Measurements from ENCODE around the gene LUZP2. TPM values are rescaled to one million over a fixed set of nuclear protein-coding genes. Genes with fewer than 3 reads are reported as not detected.

The LUZP2 gene
- total RNA-seq, 1 donor from 2014 or later: 0.18 TPM

GRCh38 chr11:24760681-24761080 is 263.8 kb downstream of the LUZP2 start:
- ATAC-seq: no peak
- DNase-seq (ENCODE audit: low spot score): no peak
- intact Hi-C loops (cut with DNase I): no loop called here

GRCh38 chr11:24762076-24762475 is 265.2 kb downstream of the LUZP2 start:
- intact Hi-C loops (cut with DNase I): no loop called here
- DNase-seq (ENCODE audit: low spot score): no peak
- no peak for ATAC-seq

DNA sequence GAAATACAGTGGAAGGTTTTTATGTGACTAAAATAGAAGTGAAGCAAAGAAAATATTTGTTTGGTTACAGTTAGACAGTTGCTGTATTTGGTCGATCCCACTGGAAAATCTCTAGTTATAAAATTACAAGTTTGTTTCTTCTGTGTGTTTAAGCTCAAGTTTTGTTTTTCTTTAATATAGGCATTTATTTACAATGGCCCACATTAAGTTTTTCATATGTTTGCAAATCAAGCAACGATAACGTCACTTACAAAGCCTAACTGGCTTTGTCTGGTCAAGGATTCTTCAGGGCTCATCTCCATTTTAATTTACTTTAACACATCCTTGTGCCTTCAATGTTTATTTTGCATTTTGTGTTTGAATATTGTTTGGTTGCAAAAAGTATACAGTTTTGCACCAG is 270.6 kb downstream of the LUZP2 start:
- ATAC-seq (no peak), DNase-seq (ENCODE audit: low spot score) (no peak)
- intact Hi-C loops (cut with DNase I): no loop called here

DNA sequence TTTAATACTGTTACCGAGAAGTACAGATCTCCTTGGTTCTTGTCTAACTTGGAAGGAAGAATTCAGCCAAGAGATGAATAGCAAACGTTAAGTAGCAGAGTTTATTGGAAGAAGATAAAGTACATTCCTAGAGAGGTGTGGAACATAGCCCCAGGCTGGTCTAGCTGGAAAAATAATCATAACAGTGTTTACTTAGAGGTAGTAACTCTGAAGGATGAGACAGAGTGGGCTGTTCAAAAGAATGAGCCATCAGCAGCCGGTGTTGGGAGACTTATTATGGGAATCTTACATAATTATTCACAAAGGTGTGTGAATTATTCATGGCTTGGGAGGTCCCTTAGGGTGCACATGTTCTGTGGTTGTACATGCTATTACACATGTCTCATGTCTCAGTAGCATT is 276.5 kb downstream of the LUZP2 start:
- no peak for DNase-seq (ENCODE audit: low spot score)
- no peak for ATAC-seq
- intact Hi-C loops (cut with DNase I): no loop called here

DNA sequence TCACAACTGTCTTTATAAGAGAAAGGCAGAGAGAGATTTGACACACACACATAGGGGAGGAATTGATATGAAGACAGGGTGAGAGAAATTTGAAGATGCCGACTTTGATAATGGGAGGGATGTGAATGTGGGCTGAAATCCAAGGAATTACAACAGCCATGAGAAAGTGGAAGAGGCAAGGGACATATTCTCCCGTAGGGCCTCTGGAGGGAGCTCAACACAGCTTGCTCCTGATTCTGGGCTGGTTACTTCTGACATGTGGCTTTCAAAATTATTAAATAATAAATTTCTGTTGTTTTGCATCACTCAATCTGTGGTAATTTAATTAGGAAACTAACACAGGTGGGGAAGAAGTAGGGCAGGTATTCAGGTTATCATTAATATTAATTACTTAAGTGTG is 282.9 kb downstream of the LUZP2 start:
- DNase-seq (ENCODE audit: low spot score) (no peak), ATAC-seq (no peak)
- intact Hi-C loops (cut with DNase I): no loop called here

- DNase-seq (ENCODE audit: low spot score): no peak
Measured at GRCh38 chr11:24781288-24781687, 284.4 kb downstream of the LUZP2 start.

GRCh38 chr11:24793479-24793878 is 296.6 kb downstream of the LUZP2 start:
- no peak for DNase-seq (ENCODE audit: low spot score)
- intact Hi-C loops (cut with DNase I): no loop called here
- ATAC-seq: peak; percentile 24

More at GRCh38 chr11:24781288-24781687, 284.4 kb downstream of the LUZP2 start:
- intact Hi-C loops (cut with DNase I): no loop called here
- no peak for ATAC-seq

GRCh38 chr11:24794064-24794463 is 297.2 kb downstream of the LUZP2 start:
- no peak for ATAC-seq
- DNase-seq (ENCODE audit: low spot score): no peak
- intact Hi-C loops (cut with DNase I): no loop called here

- ATAC-seq (no peak), DNase-seq (ENCODE audit: low spot score) (no peak)
- intact Hi-C loops (cut with DNase I): no loop called here
Measured at GRCh38 chr11:24805671-24806070, 308.8 kb downstream of the LUZP2 start.

DNA sequence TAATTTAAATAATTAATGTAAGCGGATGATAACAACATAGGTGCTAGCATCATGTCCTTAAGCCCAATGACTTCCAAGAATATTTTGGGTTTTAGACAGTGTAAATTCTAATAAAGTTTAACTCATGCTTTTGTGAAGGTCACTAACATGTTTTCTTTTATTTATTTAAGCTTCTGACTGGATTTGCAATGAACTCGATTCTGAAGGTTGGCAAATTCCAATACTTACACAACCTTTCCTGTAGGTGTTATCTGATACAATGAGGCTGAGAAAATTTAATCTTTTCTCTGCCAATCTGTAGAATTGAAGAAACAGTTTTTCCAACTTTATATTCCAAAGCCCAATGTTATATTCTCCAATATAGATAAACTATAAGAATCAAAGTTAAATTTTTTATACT is 311.3 kb downstream of the LUZP2 start:
- ATAC-seq: no peak

GRCh38 chr11:24819006-24819405 is 322.2 kb downstream of the LUZP2 start:
- intact Hi-C loops (cut with DNase I): no loop called here
- DNase-seq (ENCODE audit: low spot score) (no peak), ATAC-seq (no peak)

More for the DNA sequence above, 311.3 kb downstream of the LUZP2 start:
- intact Hi-C loops (cut with DNase I): no loop called here
- no peak for DNase-seq (ENCODE audit: low spot score)

DNA sequence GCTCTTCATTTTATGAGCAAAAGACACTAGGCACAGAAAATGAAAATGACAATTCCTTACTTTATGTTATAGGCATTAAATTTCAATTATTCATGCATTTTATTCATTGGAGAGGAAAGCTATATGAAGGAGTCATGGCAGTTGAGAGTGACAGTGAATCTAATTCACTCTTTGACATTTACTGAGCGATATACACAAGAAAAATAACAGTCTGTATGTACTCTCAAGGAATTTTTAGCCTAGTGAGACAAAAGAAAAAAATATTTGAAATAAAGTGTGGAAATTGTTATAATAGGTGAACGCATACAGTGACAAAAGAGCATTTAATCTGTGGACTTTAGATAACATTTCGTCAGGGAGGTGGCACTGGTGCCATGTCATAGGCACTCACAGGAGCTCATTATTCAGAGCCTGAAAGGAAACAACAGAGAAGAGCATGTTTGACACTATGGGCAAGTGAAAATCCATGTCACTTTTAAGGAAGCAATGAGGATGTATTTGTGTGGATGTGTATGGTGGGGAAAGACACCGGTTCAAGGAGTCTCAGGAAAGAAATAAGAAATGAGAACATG is 323.1 kb downstream of the LUZP2 start:
- DNase-seq (ENCODE audit: low spot score) (no peak), ATAC-seq (no peak)
- intact Hi-C loops (cut with DNase I): no loop called here

DNA sequence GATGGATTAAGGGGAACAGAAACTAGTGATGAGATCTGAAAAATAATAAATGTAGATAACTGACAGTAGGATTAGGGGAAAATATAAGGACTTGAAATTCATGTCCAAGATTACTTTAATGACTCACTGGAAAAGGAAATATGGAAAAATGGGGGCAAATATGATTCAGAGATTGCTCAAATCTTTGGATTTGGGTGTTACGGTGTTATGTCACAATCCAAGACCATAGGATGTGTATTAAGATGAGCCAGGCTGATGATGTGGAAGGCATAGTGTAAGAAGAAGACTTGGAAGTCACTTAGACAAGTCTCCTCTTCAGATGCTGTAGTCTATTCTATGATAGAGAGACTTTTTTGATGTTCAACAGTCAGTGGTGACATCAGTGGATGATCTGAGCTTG is 323.7 kb downstream of the LUZP2 start:
- intact Hi-C loops (cut with DNase I): no loop called here
- no peak for DNase-seq (ENCODE audit: low spot score)
- ATAC-seq: no peak

DNA sequence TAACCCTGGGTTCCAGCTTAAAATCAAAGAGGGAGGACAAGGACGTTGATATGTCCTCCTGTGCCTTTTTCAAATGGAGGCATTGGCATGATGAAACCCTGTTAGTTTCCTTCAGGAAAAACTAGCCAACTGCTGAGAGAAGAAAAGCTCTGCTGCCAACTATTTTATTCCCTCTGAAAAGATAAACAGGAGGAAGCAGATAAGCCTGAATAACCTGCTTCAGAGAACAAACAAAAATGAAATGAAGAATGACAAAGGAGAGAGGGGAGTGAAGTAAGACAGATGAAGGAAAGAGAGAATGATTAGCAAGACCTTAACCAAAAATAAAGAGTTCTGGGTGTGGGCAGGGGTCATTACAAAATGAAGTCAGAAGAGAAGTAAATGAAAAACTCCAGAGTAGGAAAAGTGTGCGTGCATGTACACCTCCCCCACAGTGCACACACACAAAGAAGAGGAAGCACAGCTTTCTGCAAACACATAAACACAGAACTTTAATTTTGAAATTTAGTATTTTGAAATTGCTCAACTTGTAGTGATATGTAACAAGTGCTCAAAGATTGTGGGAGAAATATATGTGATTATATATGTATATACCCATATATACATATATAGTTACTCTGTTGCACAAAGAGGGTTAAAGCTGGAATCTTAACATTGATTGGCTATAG is 332.2 kb downstream of the LUZP2 start:
- DNase-seq (ENCODE audit: low spot score): no peak
- no peak for ATAC-seq
- intact Hi-C loops (cut with DNase I): no loop called here

DNA sequence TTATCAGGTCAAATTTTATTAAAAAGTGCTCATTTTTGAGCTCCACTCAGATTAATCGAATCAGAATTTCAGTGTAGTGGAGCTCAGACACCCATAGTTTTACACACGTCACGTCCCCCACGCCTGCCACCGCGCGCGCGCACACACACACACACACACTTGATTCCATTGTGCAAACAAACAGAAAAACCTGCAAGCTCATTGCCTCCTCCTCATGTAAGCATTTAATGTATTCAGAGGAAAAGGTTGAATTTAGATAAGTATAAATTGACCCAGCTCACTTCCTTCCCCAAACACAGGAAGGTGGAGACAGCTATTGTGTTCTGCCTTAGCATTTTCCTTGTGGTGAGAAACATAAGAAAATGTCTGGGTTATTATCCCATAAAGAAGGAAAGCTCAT is 336.7 kb downstream of the LUZP2 start:
- DNase-seq (ENCODE audit: low spot score): no peak
- intact Hi-C loops (cut with DNase I): no loop called here
- ATAC-seq: no peak

DNA sequence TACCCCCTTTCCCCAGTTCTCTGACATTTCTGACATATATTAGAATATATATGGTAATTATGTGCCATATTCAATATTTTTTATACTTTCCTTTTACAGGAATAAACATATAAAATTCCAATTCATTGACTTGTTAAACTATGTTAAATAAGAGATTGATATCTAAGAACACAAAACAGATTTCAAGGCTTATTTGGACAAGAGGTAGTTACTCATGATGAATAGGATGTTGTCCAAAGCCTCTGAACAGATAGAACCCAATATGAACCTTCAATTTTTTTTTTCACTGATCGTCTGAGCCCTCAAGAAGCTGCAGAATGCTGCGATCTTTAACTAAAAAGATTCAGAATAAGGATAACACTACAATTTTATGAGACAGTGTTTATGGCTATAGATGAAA is 340.3 kb downstream of the LUZP2 start:
- DNase-seq (ENCODE audit: low spot score) (no peak), ATAC-seq (no peak)
- intact Hi-C loops (cut with DNase I): no loop called here

- ATAC-seq: no peak
- DNase-seq (ENCODE audit: low spot score): no peak
- intact Hi-C loops (cut with DNase I): no loop called here
Measured at GRCh38 chr11:24842308-24842707, 345.5 kb downstream of the LUZP2 start.

GRCh38 chr11:24844406-24844805 is 347.6 kb downstream of the LUZP2 start:
- DNase-seq (ENCODE audit: low spot score): no peak
- intact Hi-C loops (cut with DNase I): no loop called here
- ATAC-seq: no peak

- DNase-seq (ENCODE audit: low spot score) (no peak), ATAC-seq (no peak)
- intact Hi-C loops (cut with DNase I): no loop called here
Measured at GRCh38 chr11:24848857-24849256, 352.0 kb downstream of the LUZP2 start.

DNA sequence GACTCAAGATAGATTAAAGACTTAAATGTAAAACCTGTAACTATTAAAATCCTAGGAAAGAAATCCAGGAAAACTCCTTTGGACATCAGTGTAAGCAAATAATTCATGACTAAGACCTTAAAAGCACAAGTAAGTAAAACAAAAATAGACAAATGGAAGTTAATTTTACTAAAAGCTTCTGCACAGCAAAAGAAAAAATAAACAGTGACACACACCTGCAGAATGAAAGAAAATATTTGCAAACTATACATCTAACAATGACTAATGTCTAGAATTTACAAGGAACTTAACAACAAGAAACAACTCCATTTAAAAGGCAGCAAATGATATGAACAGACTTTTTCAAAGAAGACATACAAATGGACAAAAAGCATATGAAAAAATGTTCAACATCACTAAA is 359.1 kb downstream of the LUZP2 start:
- no peak for ATAC-seq
- intact Hi-C loops (cut with DNase I): no loop called here
- DNase-seq (ENCODE audit: low spot score): no peak

DNA sequence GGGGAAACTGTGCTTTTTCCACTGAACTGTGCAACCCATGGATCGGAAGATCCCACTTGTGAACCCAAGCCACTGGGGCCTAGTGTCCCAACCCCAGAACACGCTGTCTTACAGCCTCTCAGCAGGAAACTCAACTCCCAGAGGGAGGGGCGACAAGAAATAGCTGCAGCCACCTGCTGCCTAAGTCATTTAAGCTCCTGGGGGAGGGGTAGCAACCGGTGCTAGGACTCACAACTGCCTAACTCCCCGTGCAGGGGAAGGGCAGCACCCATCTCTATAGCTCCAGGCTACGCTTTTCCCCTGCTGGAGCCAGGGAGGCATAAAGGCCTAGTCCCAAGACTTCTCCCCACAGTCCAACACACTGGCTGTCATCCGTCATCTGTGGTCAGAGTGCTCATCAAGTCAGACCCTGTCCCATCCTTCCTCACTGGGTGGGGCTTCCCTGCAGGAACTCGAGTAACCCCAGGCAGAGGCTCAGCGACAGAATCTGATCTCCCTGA is 363.0 kb downstream of the LUZP2 start:
- no peak for DNase-seq (ENCODE audit: low spot score)
- no peak for ATAC-seq

More for the DNA sequence above, 363.0 kb downstream of the LUZP2 start:
- intact Hi-C loops (cut with DNase I): no loop called here
